ENCODE measurements around the gene PFDN2. TPM values are rescaled to one million over a fixed set of nuclear protein-coding genes. Genes with fewer than 3 reads are reported as not detected.

PFDN2 gene
- total RNA-seq, 1 donor from 2014 or later, result 57.9 TPM

DNA sequence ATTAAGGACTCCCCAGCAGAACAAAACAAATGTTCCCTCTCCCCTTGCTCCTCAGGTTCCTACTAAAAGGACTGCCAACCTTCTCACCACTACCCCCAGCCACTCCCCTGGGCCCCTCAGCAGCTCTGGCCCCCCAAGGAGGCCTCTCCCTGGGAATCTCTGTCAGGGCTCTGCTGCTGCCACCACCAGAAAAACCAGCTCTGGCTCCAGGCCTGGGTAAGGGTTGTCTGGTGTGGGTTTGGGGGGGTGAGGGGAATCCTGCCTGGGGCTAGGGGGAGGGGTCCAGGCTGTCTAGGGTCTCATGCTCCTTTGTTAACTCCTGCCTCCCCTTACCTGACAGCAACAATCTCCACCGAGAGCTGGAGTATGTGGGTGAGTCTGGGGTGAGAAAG is 33.2 kb downstream of the PFDN2 start:
- H3K9me3 Mint-ChIP-seq (ENCODE audit: low read depth), result no peaks in the 10 kb centered on the region
- H3K36me3 Mint-ChIP-seq (ENCODE audit: low read depth), result no peaks in the 10 kb centered on the region
- H3K27me3 Mint-ChIP-seq (ENCODE audit: low read depth), result no peaks in the 10 kb centered on the region
- peaks cover 38% of the 10 kb centered on the region for H3K4me1 Mint-ChIP-seq (ENCODE audit: low read depth)
- TF ChIP-seq, protein P1, sequence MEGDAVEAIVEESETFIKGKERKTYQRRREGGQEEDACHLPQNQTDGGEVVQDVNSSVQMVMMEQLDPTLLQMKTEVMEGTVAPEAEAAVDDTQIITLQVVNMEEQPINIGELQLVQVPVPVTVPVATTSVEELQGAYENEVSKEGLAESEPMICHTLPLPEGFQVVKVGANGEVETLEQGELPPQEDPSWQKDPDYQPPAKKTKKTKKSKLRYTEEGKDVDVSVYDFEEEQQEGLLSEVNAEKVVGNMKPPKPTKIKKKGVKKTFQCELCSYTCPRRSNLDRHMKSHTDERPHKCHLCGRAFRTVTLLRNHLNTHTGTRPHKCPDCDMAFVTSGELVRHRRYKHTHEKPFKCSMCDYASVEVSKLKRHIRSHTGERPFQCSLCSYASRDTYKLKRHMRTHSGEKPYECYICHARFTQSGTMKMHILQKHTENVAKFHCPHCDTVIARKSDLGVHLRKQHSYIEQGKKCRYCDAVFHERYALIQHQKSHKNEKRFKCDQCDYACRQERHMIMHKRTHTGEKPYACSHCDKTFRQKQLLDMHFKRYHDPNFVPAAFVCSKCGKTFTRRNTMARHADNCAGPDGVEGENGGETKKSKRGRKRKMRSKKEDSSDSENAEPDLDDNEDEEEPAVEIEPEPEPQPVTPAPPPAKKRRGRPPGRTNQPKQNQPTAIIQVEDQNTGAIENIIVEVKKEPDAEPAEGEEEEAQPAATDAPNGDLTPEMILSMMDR (IDR thresholded peaks at IDR 0.05), result no peak
- peak; percentile 39 for DNase-seq (ENCODE audit: low spot score)
- H3K4me3 Mint-ChIP-seq (ENCODE audit: unreplicated experiment), result no peak overlapping the region
- no peak overlapping the region for H3K27ac Mint-ChIP-seq (ENCODE audit: unreplicated experiment)

GRCh38 chr1:161083748-161084596 is 33.9 kb downstream of the PFDN2 start:
- DNase-seq (ENCODE audit: low spot score), result peak; percentile 1
- TF ChIP-seq, protein P1 (IDR thresholded peaks at IDR 0.05), result no peak
- H3K36me3 Mint-ChIP-seq (ENCODE audit: low read depth), result no peaks in the 10 kb centered on the region
- H3K27me3 Mint-ChIP-seq (ENCODE audit: low read depth), result no peaks in the 10 kb centered on the region
- no peaks in the 10 kb centered on the region for H3K9me3 Mint-ChIP-seq (ENCODE audit: low read depth)
- no peak overlapping the region for H3K4me3 Mint-ChIP-seq (ENCODE audit: unreplicated experiment)
- peaks cover 38% of the 10 kb centered on the region for H3K4me1 Mint-ChIP-seq (ENCODE audit: low read depth)
- H3K27ac Mint-ChIP-seq (ENCODE audit: unreplicated experiment), result peak overlapping the region; percentile 58

- H3K4me3 Mint-ChIP-seq (ENCODE audit: unreplicated experiment), result no peak overlapping the region
- peaks cover 38% of the 10 kb centered on the region for H3K4me1 Mint-ChIP-seq (ENCODE audit: low read depth)
- no peaks in the 10 kb centered on the region for H3K9me3 Mint-ChIP-seq (ENCODE audit: low read depth)
- no peaks in the 10 kb centered on the region for H3K36me3 Mint-ChIP-seq (ENCODE audit: low read depth)
- no peak for DNase-seq (ENCODE audit: low spot score)
- peak overlapping the region; percentile 58 for H3K27ac Mint-ChIP-seq (ENCODE audit: unreplicated experiment)
- TF ChIP-seq, protein P1 (IDR thresholded peaks at IDR 0.05), result no peak
- H3K27me3 Mint-ChIP-seq (ENCODE audit: low read depth), result no peaks in the 10 kb centered on the region
These were observed 34.7 kb downstream of the PFDN2 start for GRCh38 chr1:161082996-161083747.

DNA sequence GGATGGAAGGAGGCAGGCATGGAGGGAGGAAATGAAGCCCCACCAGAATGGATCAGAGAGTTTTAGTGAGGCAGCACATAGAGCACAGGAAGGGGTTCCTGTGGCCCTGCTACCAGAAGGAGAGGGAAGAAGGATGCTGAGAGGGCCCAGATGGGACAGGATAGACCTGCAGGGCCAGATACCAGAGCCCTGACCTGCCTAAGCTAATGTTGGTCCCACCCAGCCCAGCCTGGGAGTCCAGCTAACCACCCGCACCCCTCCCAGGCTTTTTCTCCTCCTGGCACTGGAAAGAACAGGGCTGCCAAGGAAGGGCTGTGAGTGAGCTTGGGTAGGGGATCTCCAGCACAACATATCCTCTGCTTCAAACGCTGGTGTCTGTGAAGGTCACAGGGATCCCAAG is 35.4 kb downstream of the PFDN2 start:
- Mint-ChIP-seq H3K27ac (ENCODE audit: unreplicated experiment) (no peak overlapping the region), H3K4me3 (ENCODE audit: unreplicated experiment) (no peak overlapping the region), H3K27me3 (ENCODE audit: low read depth) (no peaks in the 10 kb centered on the region), H3K36me3 (ENCODE audit: low read depth) (no peaks in the 10 kb centered on the region), H3K4me1 (ENCODE audit: low read depth) (peaks cover 38% of the 10 kb centered on the region), H3K9me3 (ENCODE audit: low read depth) (no peaks in the 10 kb centered on the region)
- DNase-seq (ENCODE audit: low spot score), result no peak
- TF ChIP-seq, protein P1 (IDR thresholded peaks at IDR 0.05), result no peak

DNA sequence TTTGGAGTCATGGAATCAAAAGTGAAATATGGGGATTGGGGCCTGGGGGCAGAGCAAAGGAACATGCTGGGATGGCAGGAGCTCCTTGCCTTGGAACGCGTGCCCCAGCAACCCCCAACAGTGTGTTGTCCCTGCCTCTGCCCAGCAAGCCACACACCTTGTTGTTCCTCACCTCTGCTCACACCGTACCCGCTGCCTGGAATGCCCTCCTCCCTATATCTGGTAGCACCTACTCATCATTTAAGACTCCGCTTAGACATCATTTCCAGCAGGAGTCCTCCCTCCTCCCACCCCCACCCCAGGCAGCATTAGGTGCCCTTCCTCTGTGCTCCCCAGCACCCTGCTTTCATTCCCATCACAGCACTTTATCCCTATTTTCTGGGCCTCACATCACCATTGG is 36.3 kb downstream of the PFDN2 start:
- no peak for DNase-seq (ENCODE audit: low spot score)
- Mint-ChIP-seq H3K4me1 (ENCODE audit: low read depth) (peaks cover 38% of the 10 kb centered on the region), H3K27me3 (ENCODE audit: low read depth) (no peaks in the 10 kb centered on the region), H3K4me3 (ENCODE audit: unreplicated experiment) (no peak overlapping the region), H3K27ac (ENCODE audit: unreplicated experiment) (no peak overlapping the region), H3K36me3 (ENCODE audit: low read depth) (no peaks in the 10 kb centered on the region), H3K9me3 (ENCODE audit: low read depth) (no peaks in the 10 kb centered on the region)
- TF ChIP-seq, protein P1 (IDR thresholded peaks at IDR 0.05), result no peak
